CD8-positive, alpha-beta memory T cell (primary cell): ENCODE data around the gene CTNNA2. TPM values are rescaled to one million over a fixed set of nuclear protein-coding genes. Genes with fewer than 3 reads are reported as not detected.

Source experiments
- CTCF ChIA-PET: fragments of 350-600 bp; sonication (Branson Sonifier 250); formaldehyde crosslinking; loops from one replicate; lab custom pipeline; 2021; ENCODE audit warnings: antibody characterized with exemption; lab: Charles Lee
- POLR2A ChIA-PET: fragments of 350-600 bp; sonication (Branson Sonifier 250); formaldehyde crosslinking; loops from one replicate; lab custom pipeline; 2021; ENCODE audit warnings: antibody characterized with exemption; lab: Charles Lee
- DNase-seq, 5 donors: peaks; one replicate each; pipeline versions ENCODE4 v3.0.0 to v3.0.0-alpha.2; 2020 to 2022; ENCODE audit warnings: mixed read lengths in 1 of 5
- H3K27ac ChIP-seq: one replicate; pipeline ENCODE4 v1.7.0; 2013; ENCODE audit warnings: low read depth, mild to moderate bottlenecking, low read length, moderate library complexity
- H3K27me3 ChIP-seq: 2 replicates; pipeline ENCODE4 v1.7.0; 2013; ENCODE audit warnings: low read length, mild to moderate bottlenecking; ENCODE audit not compliant: insufficient read depth, poor library complexity, severe bottlenecking
- H3K36me3 ChIP-seq: 2 replicates; pipeline ENCODE4 v1.7.0; 2013; ENCODE audit warnings: mild to moderate bottlenecking, low read length, moderate library complexity; ENCODE audit not compliant: insufficient read depth
- H3K4me1 ChIP-seq: 2 replicates; pipeline ENCODE4 v1.7.0; 2013; ENCODE audit warnings: mild to moderate bottlenecking, low read length, moderate library complexity; ENCODE audit not compliant: insufficient read depth
- H3K4me3 ChIP-seq: 2 replicates; pipeline ENCODE4 v1.7.0; 2013; ENCODE audit warnings: mild to moderate bottlenecking, low read length
- H3K9me3 ChIP-seq: 2 replicates; pipeline ENCODE4 v1.7.0; 2013; ENCODE audit warnings: mild to moderate bottlenecking, low read length
- H3K27ac Mint-ChIP-seq, 8 donors: one replicate each; pipeline ENCODE4 v1.8.0; 2020 to 2021; ENCODE audit warnings: mixed read lengths in 8 of 8, mild to moderate bottlenecking in 6 of 8, inconsistent platforms in 3 of 8, moderate library complexity in 3 of 8
- H3K27me3 Mint-ChIP-seq, 2 donors: one replicate each; pipeline ENCODE4 v1.8.0; 2020 to 2021; ENCODE audit warnings: mixed read lengths in 2 of 2, mild to moderate bottlenecking in 1 of 2, moderate library complexity in 1 of 2
- H3K36me3 Mint-ChIP-seq, 3 donors: one replicate each; pipeline ENCODE4 v1.8.0; 2020 to 2021; ENCODE audit warnings: mixed read lengths in 3 of 3, inconsistent platforms in 1 of 3, mild to moderate bottlenecking in 1 of 3
- H3K4me1 Mint-ChIP-seq, 3 donors: one replicate each; pipeline ENCODE4 v1.8.0; 2020 to 2021; ENCODE audit warnings: mixed read lengths in 3 of 3, inconsistent platforms in 1 of 3, mild to moderate bottlenecking in 1 of 3
- H3K4me3 Mint-ChIP-seq, 7 donors: one replicate each; pipeline ENCODE4 v1.8.0; 2020 to 2021; ENCODE audit warnings: mixed read lengths in 7 of 7, mild to moderate bottlenecking in 6 of 7, moderate library complexity in 4 of 7, inconsistent platforms in 2 of 7
- H3K9me3 Mint-ChIP-seq, 5 donors: one replicate each; pipeline ENCODE4 v1.8.0; 2020 to 2022; ENCODE audit warnings: mixed read lengths in 5 of 5, mild to moderate bottlenecking in 3 of 5, moderate library complexity in 2 of 5, inconsistent platforms in 1 of 5
- polyA plus RNA-seq: library from polyadenylated mRNA; unstranded; fragments of 300-500 nt; fragmentation: Illumina TruSeq; gene quantifications from one replicate; pipeline ENCODE4 v1.2.3, GENCODE V29; 2021
- total RNA-seq, 2 experiments: library from RNA; stranded (reverse); gene quantifications; one replicate each; pipeline ENCODE4 v1.2.3, GENCODE V29; 2021

CTNNA2 gene
- total and polyA plus RNA-seq, 3 experiments from 2014 or later, result not detected

DNA sequence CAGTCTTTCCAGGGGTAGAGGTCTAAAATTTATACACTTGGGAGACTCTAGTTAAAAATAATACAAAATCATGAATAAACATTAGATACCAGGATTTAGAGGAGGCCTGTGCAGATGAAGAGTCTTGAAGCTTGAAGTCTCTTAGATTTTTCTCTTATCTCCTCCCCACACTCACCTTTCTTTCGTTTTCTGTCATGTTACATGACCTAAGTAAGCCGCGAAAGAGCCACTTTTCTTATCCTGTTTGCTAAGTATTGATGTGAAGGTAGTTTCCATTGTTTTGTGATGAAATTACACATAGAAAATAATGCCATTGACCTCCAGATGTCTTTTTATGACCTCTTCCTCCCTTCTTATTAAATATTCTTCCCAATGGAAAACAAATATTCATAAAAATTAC lies 423.9 kb downstream of the CTNNA2 start:
- CTCF ChIA-PET, result no interaction called here
- Histone ChIP-seq H3K36me3 (no peaks in the 10 kb centered on the region), H3K27me3 (no peaks in the 10 kb centered on the region), H3K4me1 (no peaks in the 10 kb centered on the region), H3K9me3 (no peaks in the 10 kb centered on the region), H3K27ac (no peak overlapping the region), H3K4me3 (no peak overlapping the region)
- no peak overlapping the region for H3K27ac Mint-ChIP-seq
- DNase-seq, result no peak
- no peaks in the 10 kb centered on the region for H3K27me3 Mint-ChIP-seq
- H3K36me3 Mint-ChIP-seq, result peaks cover 0 to 1% (median 0%) of the 10 kb centered on the region in 3 donors
- H3K9me3 Mint-ChIP-seq, result peaks cover 4 to 14% (median 10%) of the 10 kb centered on the region in 5 donors
- POLR2A ChIA-PET, result no interaction called here
- no peaks in the 10 kb centered on the region for H3K4me1 Mint-ChIP-seq
- no peak overlapping the region for H3K4me3 Mint-ChIP-seq

DNA sequence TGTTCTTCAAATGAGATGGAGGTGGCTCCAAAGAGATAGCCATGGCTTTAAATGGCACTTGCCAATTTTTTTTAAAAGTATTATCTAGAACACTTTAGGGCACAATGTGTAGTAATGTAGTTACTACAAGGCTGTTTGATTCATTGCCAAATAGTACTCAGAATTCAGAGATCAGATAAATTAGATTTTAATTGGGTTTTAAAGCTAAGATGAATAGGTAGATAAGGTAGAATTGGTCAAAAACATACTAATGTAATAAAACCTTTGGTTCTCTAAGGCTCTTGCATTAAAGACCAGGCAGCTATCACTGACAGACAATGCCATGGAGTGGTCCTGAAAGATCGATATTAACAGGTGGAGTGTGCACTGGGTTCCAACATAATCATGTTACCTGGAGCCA lies 425.8 kb downstream of the CTNNA2 start:
- Mint-ChIP-seq H3K27me3 (no peaks in the 10 kb centered on the region), H3K4me1 (no peaks in the 10 kb centered on the region), H3K27ac (no peak overlapping the region), H3K36me3 (peaks cover 0 to 1% (median 0%) of the 10 kb centered on the region in 3 donors), H3K9me3 (peaks cover 0 to 9% (median 4%) of the 10 kb centered on the region in 5 donors), H3K4me3 (no peak overlapping the region)
- no peak overlapping the region for H3K4me3 ChIP-seq
- H3K27ac ChIP-seq, result no peak overlapping the region
- no peaks in the 10 kb centered on the region for H3K4me1 ChIP-seq
- no peaks in the 10 kb centered on the region for H3K36me3 ChIP-seq
- CTCF ChIA-PET, result no interaction called here
- H3K27me3 ChIP-seq, result no peaks in the 10 kb centered on the region
- no peak for DNase-seq
- POLR2A ChIA-PET, result no interaction called here
- H3K9me3 ChIP-seq, result no peaks in the 10 kb centered on the region

DNA sequence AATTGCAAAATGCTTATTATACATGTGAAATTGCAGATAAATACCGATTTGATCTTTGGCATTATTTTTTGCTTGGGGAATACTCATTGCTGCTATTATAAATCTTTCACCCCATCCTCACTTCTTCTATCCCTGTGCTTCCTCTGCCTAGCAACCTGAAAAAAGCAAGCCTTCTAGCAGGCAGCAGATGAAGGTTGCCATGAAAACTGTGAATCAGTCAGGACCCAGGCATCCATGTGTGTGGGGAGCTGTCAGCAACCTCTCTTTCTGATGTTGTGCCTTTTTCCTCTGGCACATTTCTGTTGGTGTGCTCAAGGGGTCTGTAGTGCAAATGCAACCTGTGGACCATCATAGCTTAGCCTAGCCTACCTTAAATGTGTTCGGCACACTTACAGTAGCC lies 427.5 kb downstream of the CTNNA2 start:
- Histone ChIP-seq H3K27me3 (no peaks in the 10 kb centered on the region), H3K4me3 (no peak overlapping the region), H3K27ac (no peak overlapping the region), H3K36me3 (no peaks in the 10 kb centered on the region), H3K4me1 (no peaks in the 10 kb centered on the region), H3K9me3 (no peaks in the 10 kb centered on the region)
- DNase-seq, result no peak
- Mint-ChIP-seq H3K27me3 (no peaks in the 10 kb centered on the region), H3K27ac (no peak overlapping the region), H3K36me3 (peaks cover 0 to 1% (median 0%) of the 10 kb centered on the region in 3 donors), H3K4me1 (no peaks in the 10 kb centered on the region), H3K4me3 (no peak overlapping the region), H3K9me3 (peaks cover 0 to 9% (median 4%) of the 10 kb centered on the region in 5 donors)
- ChIA-PET CTCF (no interaction called here), POLR2A (no interaction called here)

DNA sequence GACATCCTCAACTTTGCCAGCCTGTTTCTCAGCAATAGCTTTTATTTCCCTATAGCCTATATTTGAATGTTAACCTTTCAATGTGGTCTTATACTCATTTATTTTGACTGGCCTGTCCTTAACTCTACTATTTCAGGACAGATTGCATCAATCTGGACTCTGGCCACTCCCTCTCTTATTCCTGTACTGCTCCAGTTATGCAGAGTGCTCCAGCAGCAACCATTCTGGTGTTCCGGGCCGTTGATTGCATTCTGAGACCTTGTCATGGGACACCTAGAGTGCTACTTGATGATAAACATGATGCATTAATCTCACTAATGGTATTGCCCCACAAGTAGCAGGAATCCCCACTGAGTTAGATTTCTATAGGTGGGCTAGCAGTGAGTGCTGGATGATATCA lies 428.3 kb downstream of the CTNNA2 start:
- Histone ChIP-seq H3K27ac (no peak overlapping the region), H3K4me3 (no peak overlapping the region), H3K36me3 (no peaks in the 10 kb centered on the region), H3K4me1 (no peaks in the 10 kb centered on the region), H3K27me3 (no peaks in the 10 kb centered on the region), H3K9me3 (no peaks in the 10 kb centered on the region)
- H3K27me3 Mint-ChIP-seq, result no peaks in the 10 kb centered on the region
- peaks cover 0 to 1% (median 0%) of the 10 kb centered on the region in 3 donors for H3K36me3 Mint-ChIP-seq
- no peaks in the 10 kb centered on the region for H3K4me1 Mint-ChIP-seq
- ChIA-PET POLR2A (no interaction called here), CTCF (no interaction called here)
- DNase-seq, result no peak
- no peak overlapping the region for H3K4me3 Mint-ChIP-seq
- H3K9me3 Mint-ChIP-seq, result peaks cover 0 to 8% (median 4%) of the 10 kb centered on the region in 5 donors
- no peak overlapping the region for H3K27ac Mint-ChIP-seq

DNA sequence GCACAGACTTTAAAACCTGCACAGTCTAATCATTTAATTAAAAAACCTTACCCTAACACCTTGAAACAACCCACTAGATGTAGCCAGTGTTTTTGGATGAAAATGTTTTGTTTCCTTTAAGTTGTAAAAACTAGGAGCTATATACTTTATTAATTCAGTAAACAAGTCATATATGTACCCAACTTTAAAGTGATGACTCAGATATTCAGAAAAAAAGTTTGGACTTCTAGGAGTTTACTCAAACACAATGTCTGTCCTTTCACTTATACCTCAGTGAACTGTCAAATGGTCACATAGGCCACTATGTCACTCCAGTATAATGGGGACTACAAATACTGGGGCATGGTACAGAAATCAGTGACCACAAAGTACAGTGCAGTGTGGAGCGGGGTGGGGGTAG lies 431.4 kb downstream of the CTNNA2 start:
- Mint-ChIP-seq H3K4me1 (no peaks in the 10 kb centered on the region), H3K4me3 (no peak overlapping the region), H3K27ac (no peak overlapping the region), H3K36me3 (no peaks in the 10 kb centered on the region), H3K9me3 (peaks cover 0 to 3% (median 2%) of the 10 kb centered on the region in 5 donors), H3K27me3 (no peaks in the 10 kb centered on the region)
- ChIA-PET POLR2A (no interaction called here), CTCF (no interaction called here)
- Histone ChIP-seq H3K36me3 (no peaks in the 10 kb centered on the region), H3K27ac (no peak overlapping the region), H3K9me3 (no peaks in the 10 kb centered on the region), H3K4me3 (no peak overlapping the region), H3K4me1 (no peaks in the 10 kb centered on the region), H3K27me3 (no peaks in the 10 kb centered on the region)
- no peak for DNase-seq

DNA sequence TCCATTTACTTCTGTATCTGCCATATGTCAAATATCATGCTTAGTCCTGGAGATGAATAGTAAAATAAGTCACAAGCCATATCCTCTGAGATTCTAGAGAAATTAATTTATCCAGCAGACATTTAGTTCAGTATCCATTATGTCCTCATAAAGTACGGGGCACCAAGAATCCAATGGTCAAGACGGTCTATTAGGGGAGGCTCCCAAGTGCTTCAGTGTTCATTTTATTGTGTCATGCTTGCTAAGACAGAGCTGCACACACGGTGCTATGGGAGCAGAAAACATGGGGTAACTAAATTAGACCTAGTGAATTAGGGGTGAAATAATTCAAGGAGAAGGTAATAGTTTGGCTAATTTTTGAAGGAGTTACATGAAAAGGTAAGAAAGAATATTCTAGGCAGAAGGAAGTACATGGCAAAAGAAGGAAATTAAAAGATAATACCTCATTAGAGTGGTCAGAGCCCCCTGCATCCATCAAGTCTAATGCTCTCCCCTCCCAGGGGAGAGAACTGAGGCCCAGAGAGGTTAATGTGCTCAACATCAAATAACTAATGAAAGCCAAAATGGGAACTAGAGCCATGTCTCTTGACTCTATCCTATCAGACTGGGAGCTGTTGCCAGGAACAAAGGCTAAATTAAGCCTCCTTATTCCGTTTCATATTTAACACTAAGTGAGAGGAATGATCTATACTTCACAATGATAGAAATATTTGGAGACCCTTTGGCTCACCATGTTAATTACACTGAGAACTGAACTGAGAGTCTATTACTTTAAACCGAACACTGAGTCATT lies 433.0 kb downstream of the CTNNA2 start:
- Histone ChIP-seq H3K9me3 (no peaks in the 10 kb centered on the region), H3K4me1 (no peaks in the 10 kb centered on the region), H3K4me3 (no peak overlapping the region), H3K27me3 (no peaks in the 10 kb centered on the region), H3K27ac (no peak overlapping the region), H3K36me3 (no peaks in the 10 kb centered on the region)
- Mint-ChIP-seq H3K9me3 (peaks cover 0 to 5% (median 2%) of the 10 kb centered on the region in 5 donors), H3K27me3 (no peaks in the 10 kb centered on the region), H3K4me3 (no peak overlapping the region), H3K36me3 (no peaks in the 10 kb centered on the region), H3K4me1 (no peaks in the 10 kb centered on the region), H3K27ac (peak overlapping the region in 1 of 8 donors; percentile 51)
- ChIA-PET CTCF (no interaction called here), POLR2A (no interaction called here)
- no peak for DNase-seq

DNA sequence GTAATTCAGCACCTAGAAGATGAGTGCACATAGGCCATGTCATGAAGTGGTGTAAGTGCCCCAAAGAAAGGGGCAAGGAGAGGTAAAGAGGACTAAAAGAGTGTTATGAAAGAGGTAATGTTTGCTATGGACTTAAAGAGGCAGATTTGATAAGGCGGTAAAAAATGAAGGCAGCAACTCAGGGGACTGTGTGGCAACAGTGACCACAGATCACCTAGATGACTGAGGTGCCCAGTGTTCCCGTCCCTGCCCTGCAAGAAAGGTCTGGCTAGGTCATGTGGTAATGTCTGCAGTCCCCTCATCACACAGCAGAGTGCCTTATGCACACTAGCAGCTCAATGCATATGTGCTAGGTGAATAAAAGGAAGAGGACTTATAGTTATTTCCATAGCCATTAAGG lies 434.9 kb downstream of the CTNNA2 start:
- Histone ChIP-seq H3K27ac (no peak overlapping the region), H3K4me3 (no peak overlapping the region), H3K36me3 (no peaks in the 10 kb centered on the region), H3K4me1 (no peaks in the 10 kb centered on the region), H3K27me3 (no peaks in the 10 kb centered on the region), H3K9me3 (no peaks in the 10 kb centered on the region)
- Mint-ChIP-seq H3K4me1 (no peaks in the 10 kb centered on the region), H3K4me3 (no peak overlapping the region), H3K27me3 (no peaks in the 10 kb centered on the region), H3K9me3 (peaks cover 0 to 6% (median 4%) of the 10 kb centered on the region in 5 donors), H3K36me3 (no peaks in the 10 kb centered on the region), H3K27ac (no peak overlapping the region)
- CTCF ChIA-PET, result no interaction called here
- POLR2A ChIA-PET, result no interaction called here
- no peak for DNase-seq

DNA sequence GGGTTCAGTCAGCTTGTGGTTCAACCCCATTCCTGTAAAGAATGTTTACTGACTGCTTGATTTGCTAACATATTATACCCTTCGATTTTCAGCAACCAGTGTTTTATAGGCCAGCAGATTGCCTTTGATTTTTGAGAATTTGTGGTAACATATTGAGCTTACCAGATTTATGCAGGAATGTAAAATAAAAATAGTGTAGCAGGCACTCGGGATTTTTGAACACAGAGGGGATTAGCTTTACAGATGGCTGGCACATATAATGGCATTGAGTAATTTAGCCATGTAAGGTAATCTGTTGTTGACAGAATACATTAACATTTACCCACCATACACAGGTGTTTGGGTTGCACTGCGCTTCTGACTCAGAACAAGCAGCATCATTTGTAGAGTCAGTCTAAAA lies 437.7 kb downstream of the CTNNA2 start:
- DNase-seq, result no peak
- H3K27me3 Mint-ChIP-seq, result no peaks in the 10 kb centered on the region
- no peaks in the 10 kb centered on the region for H3K4me1 ChIP-seq
- H3K9me3 ChIP-seq, result no peaks in the 10 kb centered on the region
- no peaks in the 10 kb centered on the region for H3K36me3 ChIP-seq
- no peak overlapping the region for H3K27ac ChIP-seq
- no peak overlapping the region for H3K4me3 ChIP-seq
- no peak overlapping the region for H3K4me3 Mint-ChIP-seq
- H3K27ac Mint-ChIP-seq, result no peak overlapping the region
- ChIA-PET CTCF (no interaction called here), POLR2A (no interaction called here)
- no peaks in the 10 kb centered on the region for H3K27me3 ChIP-seq
- H3K4me1 Mint-ChIP-seq, result no peaks in the 10 kb centered on the region
- H3K36me3 Mint-ChIP-seq, result no peaks in the 10 kb centered on the region
- peaks cover 2 to 7% (median 6%) of the 10 kb centered on the region in 5 donors for H3K9me3 Mint-ChIP-seq
